ENCODE results near the gene DNASE1L1.

DNASE1L1 gene

GRCh38 chrX:154409222-154409871 lies at the start of gene DNASE1L1:
Gene DNASE1L1, minus strand, starts transcription at chrX:154409254. Its CDS starts 3,686 bp downstream, at chrX:154405568.
- no peak for DNase-seq (ENCODE audit: low read depth)

DNA sequence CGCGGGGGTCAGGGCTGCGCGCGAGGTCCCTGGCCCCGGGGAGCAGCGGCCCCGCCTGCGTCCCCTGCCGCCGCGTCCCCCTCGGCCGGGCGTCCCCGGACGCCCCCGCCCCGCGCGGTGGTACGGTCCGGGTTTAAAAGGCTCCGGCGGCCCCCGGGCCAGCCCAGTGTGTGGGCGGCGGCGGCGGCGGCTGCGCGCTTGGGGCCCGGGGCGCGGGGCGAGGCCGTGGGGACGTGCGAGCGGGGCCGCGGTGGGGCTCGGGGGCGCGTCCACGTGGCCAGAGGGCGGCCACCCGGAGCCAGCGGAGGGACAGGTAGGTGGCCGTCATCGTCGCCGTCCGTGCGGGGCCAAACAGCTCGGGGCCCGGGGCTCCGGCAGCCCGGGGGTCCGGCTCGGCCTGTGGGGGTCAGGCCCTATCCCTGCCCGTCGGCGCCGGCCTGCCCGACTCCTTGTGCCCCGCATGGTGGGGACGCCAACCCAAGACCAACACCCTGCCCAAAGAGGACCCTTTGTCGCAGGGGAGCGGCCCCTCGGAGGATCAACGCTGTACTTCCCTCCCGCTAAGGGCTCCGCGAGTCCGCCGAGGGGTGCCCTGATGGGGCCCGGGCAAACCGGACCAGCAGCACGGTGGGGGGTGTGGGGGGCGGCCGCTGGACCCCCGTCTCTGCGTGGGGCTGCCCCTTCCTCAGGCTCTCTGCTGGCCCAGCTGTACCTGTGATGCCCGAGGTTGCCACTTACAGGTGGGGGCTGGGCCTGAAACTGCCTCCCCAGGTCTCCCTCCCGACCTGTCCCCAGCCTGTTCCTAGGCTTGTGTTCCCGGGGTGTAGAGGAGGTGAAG lies 49.3 kb upstream of the DNASE1L1 start, which contains the start of gene PLXNA3:
PLXNA3 (plus strand) TSS at position 166 of the 838 bp plus-strand sequence. CDS start 1,903 bp downstream, outside the sequence.
- peak; percentile 38 for DNase-seq (ENCODE audit: low read depth)

GRCh38 chrX:154457491-154458115 lies 48.5 kb upstream of the DNASE1L1 start:
- DNase-seq (ENCODE audit: low read depth), result no peak

DNA sequence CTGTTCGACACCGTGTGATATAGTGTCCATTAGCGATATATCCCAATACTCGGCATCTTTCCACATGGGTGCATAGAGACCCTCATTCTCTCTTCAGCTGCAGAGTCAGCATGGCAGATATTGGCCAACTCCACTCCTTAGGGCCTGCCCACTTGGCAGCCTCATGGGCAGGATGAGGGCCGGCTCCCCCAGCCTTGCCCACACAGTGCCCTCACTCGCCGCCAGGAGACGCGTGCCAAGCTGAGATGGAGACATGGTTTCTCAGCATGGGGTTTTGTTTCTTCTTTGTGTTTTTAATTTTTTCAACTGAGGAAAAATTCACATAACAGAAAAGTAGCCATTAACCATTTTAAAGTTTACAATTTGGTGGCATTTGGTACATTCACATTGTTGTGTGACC lies 43.8 kb upstream of the DNASE1L1 start:
- DNase-seq (ENCODE audit: low read depth), result no peak

GRCh38 chrX:154450312-154450711 lies 41.3 kb upstream of the DNASE1L1 start:
- no peak for DNase-seq (ENCODE audit: low read depth)

DNA sequence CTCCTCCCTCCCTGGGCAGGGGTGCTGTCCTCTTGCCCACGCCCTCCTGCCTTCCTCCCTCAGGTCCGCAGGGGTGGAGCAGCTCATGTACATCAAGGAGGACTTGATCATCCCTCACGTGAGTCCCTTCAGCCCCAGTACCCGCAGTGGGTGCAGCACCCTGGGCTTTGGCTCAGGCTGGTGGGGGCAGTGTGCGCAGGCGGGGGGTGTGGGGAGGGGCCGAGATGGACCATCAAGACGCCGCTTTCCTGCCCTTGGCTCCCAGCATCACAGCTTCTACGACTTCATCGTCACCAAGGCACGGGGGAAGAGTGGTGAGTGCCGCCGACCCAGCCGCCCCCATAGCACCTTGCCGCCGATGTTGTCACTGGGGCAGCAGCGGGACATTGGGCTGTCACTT lies 40.6 kb upstream of the DNASE1L1 start:
- no peak for DNase-seq (ENCODE audit: low read depth)

GRCh38 chrX:154448484-154448883 lies 39.4 kb upstream of the DNASE1L1 start:
- no peak for DNase-seq (ENCODE audit: low read depth)

DNA sequence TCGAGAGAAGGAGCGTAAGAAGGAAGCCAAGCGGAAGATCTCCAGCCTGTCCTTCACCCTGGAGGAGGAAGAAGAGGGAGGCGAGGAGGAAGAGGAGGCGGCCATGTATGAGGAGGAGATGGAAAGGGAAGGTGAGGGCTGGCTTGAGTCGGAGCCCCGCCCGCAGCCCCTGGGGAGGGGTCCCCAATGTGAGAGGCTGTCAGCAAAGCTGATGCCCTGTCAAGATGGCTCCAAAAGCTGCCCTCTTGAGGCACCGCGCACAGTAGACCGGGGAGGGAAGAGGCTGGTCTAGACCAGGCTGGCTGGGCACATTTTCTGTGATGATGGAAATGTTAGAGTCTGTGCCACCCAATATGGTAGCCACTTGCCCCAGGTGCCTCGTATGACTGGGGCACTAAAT lies 37.4 kb upstream of the DNASE1L1 start:
- DNase-seq (ENCODE audit: low read depth), result no peak

DNA sequence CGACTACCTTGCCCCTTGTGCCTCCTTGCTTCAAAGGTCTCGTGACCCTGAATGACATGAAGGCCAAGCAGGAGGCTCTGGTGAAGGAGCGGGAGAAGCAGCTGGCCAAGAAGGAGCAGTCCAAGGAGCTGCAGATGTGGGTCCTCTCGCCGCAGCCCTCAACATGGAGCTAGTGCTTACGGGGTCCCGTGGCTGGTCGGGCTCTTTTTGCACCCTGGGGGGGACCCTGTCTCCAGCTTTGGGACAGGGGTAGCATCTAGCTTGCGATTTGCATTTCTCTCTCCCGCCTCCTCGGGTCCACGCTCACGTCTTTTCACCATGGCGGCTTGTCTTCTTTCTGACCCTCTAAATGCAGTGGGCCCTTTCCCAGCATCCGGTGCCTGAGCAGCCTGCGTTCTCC lies 36.7 kb upstream of the DNASE1L1 start:
- DNase-seq (ENCODE audit: low read depth), result no peak

GRCh38 chrX:154444755-154445246 lies 35.7 kb upstream of the DNASE1L1 start:
- no peak for DNase-seq (ENCODE audit: low read depth)

- peak; percentile 42 for DNase-seq (ENCODE audit: low read depth)
Observed at GRCh38 chrX:154443992-154444754, 35.1 kb upstream of the DNASE1L1 start, which contains the start of gene FAM50A. Gene FAM50A, plus strand, starts transcription at chrX:154444141. Its CDS starts 95 bp downstream, at chrX:154444236.

DNA sequence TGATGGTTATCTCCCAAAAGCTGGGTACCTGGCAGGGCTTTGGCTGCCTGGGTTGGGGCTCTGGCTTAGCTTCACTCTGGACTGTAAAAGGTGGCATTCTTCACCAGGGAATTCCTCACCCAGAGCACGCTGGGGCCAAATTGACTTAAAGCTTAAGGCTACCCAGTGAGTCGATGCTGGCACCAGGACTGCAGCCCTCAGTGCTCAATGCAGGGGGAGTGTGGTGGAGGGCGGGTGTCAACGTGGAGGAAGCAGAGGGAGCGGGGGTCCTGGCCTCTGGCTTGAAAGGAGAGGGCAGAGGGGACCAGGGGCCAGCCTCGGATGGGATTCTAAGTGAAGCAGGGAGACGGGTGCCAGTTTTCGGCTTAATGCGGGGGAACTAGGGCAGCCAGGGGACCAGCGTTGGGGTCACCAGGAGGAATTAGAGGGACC lies 34.4 kb upstream of the DNASE1L1 start:
- DNase-seq (ENCODE audit: low read depth), result no peak

GRCh38 chrX:154441984-154442707 lies 33.1 kb upstream of the DNASE1L1 start:
- DNase-seq (ENCODE audit: low read depth), result no peak

DNA sequence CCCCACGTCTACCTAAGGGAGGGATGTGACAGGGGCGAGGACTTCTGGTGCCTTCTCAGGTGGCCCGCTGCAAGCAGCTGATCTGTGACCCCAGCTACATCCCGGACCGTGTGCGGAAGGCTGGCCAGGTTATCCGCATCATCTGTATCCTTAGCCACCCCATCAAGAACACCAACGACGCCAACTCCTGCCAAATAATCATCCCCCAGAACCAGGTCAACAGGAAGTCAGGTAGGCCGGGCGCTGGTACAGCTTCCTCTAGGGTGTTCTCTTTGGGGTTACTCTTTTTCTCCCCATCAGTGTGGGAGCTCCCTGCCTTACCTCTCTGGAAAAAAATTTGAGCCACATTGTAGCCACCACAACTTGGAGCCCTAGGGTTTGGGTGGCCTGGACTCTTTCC lies 32.5 kb upstream of the DNASE1L1 start:
- DNase-seq (ENCODE audit: low read depth), result no peak

GRCh38 chrX:154440623-154441357 lies 31.7 kb upstream of the DNASE1L1 start:
- no peak for DNase-seq (ENCODE audit: low read depth)

GRCh38 chrX:154439841-154440240 lies 30.8 kb upstream of the DNASE1L1 start:
- DNase-seq (ENCODE audit: low read depth), result no peak

- DNase-seq (ENCODE audit: low read depth), result no peak
Observed at GRCh38 chrX:154437971-154438893, 29.2 kb upstream of the DNASE1L1 start.

GRCh38 chrX:154436983-154437752 lies 28.1 kb upstream of the DNASE1L1 start, which contains the start of gene GDI1:
Gene GDI1, plus strand, starts transcription at chrX:154437154. Its CDS starts 101 bp downstream, at chrX:154437255.
- no peak for DNase-seq (ENCODE audit: low read depth)
